ENCODE data around the gene UBE2G1.

Gene UBE2G1

DNA sequence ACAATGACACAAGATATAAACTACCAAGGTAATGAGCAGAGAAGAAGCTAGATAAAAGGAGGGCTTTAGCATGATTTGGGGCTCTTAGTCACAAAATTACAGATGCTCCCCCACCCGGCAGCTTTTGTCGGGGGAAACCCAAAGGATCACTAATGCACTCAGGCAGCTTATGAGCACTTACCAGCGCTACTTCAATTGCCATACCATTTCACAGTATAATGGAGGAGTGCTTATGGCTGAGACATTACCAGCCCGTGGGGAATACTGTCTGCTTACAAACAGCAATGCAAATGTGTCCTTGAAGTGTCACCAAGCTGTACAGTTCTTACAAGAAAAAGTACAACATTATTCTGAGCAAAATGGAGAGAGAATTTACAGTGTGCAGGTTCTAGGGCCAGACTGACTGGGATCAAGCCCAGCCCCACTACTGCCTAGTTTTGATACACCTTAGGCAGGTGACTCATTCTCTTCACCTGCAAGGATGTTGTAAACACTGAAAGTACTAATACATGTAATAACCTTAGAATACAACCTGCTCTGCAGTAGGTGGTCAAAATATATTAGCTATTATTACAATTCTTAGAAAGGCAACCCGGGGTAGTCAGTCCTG lies 119.0 kb downstream of the UBE2G1 start:
- no peak for DNase-seq (ENCODE audit: low spot score)

DNA sequence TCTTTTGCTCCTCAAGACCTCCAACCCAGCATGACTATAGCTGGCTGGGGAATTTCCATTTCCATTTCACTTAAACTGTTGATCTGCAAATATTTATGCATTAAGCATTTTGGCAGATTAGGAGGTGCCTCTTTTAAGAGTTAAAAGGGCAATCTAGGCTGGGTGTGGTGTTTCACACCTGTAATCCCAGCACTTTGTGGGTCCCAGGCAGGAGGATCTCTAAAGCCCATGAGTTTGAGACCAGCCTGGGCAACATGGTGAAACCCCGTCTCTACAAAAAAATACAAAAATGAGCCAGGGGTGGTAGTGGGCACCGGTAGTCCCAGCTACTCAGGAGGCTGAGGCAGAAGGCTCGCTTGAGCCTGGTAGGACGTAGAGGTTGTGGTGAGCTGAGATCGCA lies 119.8 kb downstream of the UBE2G1 start:
- DNase-seq (ENCODE audit: low spot score), result no peak

DNA sequence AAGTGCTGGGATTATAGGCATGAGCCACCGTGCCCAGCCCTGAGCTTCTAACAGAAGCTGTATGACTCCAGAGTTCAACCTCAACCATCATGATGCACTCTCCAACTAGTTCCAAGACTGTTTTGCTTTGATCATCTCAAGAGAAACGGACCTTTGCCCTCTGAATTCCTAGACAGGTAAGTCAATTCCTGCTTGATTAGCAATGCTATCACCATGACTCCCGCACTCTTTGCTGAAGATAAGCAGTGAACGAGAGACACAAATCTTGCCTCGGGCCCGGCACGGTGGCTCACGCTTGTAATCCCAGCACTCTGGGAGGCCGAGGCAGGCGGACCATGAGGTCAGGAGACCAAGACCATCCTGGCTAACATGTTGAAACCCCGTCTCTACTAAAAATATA lies 124.9 kb downstream of the UBE2G1 start:
- no peak for DNase-seq (ENCODE audit: low spot score)

DNA sequence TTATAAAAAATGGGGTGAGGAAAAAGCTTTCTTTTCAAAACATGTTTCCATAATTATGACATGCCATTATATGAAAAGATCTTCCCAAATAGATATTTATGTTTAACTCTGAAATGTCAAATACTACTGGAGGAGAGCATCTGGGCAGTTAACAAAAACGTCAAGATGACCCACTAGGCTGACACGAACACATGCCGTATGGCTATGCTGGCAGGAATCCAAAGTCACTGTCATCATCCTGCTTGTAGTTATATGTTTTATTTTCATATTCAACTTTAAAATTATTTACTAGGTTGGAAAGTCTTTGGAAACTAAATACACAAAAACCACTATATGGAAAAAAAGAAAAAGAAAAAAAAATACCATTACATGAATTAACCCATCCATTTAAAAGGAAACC lies 130.0 kb downstream of the UBE2G1 start:
- no peak for DNase-seq (ENCODE audit: low spot score)

DNA sequence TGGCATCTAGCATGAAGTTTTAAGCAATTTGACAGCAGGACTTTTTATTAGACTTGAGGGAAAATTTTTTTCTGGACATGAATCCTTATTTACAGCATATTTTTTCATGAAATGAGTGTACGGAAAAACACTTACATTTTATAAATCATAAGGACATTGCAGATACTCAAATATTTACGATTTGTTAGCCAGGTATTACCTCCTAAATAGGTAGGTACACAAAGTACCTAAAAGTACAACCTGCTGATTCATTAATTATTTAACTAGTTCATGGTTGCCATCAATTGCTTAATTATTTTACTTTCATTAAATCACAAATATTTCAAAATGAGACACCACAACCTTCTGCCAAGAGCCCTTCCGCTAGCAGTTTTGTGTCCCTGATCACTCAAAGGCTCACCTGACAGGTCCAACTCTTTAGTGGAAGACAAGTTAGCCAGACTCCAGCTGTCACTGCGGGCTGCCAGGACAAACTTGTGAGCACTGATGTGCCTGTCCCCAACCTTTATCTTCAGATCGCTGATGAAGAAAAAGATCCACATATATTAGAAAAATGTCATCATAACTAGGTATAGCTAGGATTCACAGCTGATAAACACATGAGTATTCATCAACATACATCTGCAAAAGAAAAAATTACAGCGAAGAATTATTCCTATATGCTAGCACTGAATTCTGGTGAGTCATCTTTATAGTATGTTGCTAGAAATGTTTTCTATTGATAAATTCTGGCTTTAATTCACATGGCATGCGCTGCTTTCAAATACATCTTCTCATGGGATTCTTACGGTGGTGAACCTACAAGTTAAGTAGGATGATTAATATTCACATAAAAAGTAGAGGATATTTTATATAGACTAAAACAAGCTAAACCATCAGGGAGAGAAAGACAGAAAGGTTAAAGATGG lies 130.8 kb downstream of the UBE2G1 start:
- DNase-seq (ENCODE audit: low spot score), result no peak

DNA sequence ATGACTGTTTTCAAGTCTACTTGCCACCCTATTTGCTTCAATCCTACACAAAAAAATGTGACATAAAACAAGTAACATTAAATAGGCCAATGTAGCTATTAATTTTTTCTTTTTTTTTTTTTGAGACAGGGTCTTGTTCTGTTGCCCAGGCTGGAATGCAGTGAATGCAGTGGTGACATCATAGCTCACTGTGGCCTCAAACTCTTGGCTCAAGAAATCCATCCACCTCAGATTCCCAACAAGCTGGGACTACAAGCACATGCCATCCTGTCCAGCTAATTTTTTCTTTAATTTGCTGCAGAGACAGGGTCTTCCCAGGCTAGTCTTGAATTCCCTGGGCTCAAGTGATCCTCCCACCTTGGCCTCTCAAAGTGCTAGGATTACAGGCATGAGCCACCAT lies 132.1 kb downstream of the UBE2G1 start:
- no peak for DNase-seq (ENCODE audit: low spot score)

DNA sequence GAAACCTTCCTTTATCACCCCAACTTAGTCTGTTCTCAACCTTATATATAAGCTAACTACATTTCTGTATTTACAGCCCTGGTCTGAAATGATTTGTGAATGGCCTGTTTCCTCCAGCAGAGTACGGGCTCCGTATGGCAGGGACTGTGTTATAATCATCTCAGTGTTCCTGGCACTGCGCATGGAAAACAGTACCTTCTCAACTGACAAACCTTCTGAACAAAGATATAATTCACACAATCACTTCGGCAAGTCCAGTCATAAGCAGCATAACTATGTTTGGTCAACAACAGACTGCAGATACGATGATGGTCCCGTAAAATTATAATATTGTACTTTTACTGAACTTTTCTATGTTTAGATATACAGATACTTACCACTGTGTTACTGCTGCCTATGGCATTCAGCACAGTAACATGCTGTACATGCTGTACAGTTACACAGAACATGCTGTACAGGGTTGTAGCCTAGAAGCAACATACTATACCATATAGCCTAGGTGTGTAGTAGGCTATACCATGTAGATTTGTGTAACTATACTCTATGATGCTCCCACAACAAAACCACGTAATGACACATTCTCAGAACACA lies 132.7 kb downstream of the UBE2G1 start:
- no peak for DNase-seq (ENCODE audit: low spot score)

DNA sequence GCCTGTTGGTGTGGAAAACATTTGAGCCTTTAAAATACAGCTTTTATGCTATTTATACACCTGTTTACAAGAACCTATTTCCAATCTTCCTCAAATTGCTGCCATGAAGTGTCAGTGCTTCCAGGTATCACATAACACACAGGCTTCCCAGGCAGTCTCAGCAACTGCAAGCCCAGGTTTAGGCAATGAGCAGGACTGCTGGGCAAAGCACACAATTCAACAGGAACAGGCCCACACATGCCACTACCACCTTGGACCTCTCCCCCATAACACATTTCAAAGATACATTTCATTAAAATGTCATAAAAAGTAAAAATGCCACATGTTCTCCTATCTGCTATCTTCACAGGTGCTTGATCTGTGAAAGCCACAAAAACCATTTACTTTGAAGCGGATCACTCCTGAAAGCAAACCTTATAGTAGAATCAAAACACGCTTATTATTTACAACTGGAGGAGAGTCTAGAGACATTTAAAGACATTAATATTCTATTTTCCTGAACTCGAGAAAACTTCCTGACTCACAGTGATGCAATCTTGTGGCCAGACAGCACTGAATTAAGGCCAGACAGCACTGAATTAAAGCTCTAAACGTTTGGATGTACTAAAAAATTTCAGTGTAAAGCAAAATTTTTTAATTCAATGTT lies 134.2 kb downstream of the UBE2G1 start:
- DNase-seq (ENCODE audit: low spot score), result no peak

DNA sequence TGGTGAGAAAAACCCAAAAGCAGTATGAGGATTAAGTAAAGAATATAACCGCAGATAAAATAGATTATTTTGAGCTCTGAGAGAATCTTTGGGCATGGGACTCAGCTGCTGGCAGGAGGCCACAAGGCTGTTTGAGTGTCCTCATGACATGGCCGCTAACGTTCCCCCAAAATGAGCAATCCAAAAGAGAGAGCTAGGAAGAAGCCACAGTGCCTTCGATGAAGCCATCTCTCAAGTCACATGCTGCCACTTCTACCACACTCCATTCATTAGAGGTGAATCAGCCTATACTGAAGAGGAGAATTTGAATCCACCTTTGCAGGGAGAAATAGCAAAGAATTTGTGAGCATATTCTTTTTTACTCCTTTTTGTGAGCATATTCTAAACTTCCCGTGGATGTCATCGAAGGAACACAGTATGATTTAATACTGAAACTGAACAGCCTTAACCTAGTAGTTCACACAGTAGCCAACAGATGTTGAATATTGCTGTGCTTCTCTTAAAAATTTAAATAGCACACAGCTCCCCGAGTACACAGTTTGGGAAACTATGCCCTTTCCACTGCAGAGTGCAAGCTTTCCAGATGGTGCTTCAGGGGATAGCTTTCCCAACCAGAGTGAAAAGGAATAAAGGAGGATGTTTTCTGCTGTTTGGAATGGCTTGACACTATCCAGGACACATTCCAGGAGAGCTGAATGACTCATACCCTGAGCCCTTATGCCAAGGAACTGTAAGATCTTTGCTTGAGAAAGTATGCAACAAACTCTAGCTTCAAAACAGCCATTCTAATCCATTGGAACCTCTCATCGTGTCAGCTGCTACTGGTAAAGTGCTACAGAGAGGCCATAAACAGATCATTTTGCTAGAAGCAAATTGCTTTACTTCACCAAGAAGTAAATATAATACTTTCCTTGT lies 136.6 kb downstream of the UBE2G1 start:
- DNase-seq (ENCODE audit: low spot score), result peak; percentile 84

DNA sequence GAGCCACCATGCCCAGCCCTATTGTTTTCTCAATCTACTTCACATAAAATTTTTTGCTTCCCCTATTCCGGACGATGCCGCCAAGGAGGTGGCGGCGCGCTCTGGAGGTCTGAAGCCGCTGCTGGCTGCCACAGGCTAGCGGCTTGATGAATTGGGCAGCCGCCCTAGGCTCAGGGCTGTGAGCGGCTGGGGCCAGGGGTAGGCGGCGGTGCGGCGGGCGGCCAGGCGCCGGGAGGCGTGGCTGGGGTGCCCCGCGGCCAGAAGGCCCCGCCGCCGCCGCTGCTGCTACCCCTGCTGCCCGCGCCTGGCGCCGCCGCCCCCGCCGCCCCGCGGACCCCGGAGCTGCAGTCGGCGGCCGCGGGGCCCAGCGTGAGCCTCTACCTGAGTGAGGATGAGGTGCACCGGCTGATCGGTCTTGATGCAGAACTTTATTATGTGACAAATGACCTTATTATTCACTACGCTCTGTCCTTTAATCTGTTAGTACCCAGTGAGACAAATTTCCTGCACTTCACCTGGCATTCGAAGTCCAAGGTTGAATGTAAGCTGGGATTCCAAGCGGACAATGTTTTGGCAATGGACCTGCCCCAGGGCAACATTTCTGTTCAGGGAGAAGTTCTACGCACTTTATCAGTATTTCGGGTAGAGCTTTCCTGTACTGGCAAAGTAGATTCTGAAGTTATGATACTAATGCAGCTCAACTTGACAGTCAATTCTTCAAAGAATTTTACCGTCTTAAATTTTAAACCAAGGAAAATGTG lies 144.4 kb downstream of the UBE2G1 start:
- DNase-seq (ENCODE audit: low spot score), result no peak

DNA sequence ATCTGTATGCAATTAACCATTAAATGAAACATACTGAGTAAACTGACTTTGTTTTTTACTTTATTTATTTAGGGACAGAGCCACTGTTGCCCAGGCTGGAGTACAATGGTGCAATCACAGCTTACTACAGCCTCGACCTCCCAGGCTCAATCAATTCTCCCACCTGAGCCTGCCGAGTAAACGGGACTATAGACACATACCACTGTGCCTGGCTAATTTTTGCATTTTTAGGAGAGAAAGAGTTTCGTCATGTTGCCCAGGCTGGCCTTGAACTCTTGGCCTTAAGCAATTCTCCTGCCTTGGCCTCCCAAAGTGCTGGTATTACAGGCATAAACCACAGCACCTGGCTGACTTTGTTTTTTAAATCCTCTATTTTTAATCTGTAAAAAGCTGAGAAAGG lies 145.3 kb downstream of the UBE2G1 start:
- DNase-seq (ENCODE audit: low spot score), result no peak

DNA sequence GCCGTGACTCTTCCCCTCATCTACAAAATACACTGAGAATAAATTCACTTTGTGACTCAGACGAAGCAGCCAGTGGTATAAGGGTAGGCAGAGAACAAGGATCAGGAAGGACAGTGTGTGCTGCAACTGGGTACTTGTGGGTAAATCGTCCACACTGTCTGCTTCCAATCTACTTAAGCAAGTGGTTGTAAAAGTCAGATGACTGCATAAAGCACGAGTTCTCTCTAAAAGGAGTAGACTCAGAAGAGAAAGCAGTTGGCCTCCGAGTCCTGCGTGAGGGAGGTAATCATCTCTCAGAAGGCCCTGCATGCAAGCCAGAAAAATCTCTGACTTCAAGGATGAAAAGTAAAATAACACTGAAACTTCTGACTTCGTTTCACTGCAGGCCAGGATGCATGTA lies 145.8 kb downstream of the UBE2G1 start:
- DNase-seq (ENCODE audit: low spot score), result peak; percentile 53
